ENCODE data around the gene FRYL.

- no peak for TF ChIP-seq POLR2A (IDR thresholded peaks at IDR 0.05)
- TF ChIP-seq, protein P1, sequence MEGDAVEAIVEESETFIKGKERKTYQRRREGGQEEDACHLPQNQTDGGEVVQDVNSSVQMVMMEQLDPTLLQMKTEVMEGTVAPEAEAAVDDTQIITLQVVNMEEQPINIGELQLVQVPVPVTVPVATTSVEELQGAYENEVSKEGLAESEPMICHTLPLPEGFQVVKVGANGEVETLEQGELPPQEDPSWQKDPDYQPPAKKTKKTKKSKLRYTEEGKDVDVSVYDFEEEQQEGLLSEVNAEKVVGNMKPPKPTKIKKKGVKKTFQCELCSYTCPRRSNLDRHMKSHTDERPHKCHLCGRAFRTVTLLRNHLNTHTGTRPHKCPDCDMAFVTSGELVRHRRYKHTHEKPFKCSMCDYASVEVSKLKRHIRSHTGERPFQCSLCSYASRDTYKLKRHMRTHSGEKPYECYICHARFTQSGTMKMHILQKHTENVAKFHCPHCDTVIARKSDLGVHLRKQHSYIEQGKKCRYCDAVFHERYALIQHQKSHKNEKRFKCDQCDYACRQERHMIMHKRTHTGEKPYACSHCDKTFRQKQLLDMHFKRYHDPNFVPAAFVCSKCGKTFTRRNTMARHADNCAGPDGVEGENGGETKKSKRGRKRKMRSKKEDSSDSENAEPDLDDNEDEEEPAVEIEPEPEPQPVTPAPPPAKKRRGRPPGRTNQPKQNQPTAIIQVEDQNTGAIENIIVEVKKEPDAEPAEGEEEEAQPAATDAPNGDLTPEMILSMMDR (IDR thresholded peaks at IDR 0.05) = no peak
These were observed 146.4 kb downstream of the FRYL start for GRCh38 chr4:48633657-48634056.
